ENCODE data around the gene DNAI2. TPM values are rescaled to one million over a fixed set of nuclear protein-coding genes. Genes with fewer than 3 reads are reported as not detected.
"Not testable (repeated sequence)": the region's sequence is repeated elsewhere in the genome, so short reads cannot be mapped to it uniquely, and the experiment has no call there.

The DNAI2 gene
- total and polyA plus RNA-seq, 8 donors: not detected

- Histone ChIP-seq H3K27ac (no peak overlapping the region), H3K9me3 (no peaks in the 10 kb centered on the region), H3K27me3 (peaks cover 0 to 43% (median 12%) of the 10 kb centered on the region in 3 donors), H3K4me3 (no peak overlapping the region), H3K4me1 (peaks cover 0 to 9% (median 3%) of the 10 kb centered on the region in 4 donors), H3K36me3 (no peaks in the 10 kb centered on the region)
- no peak for DNase-seq
- TF ChIP-seq EP300 (IDR thresholded peaks at IDR 0.05): no peak
- no peak for TF ChIP-seq CTCF (IDR thresholded peaks at IDR 0.05)
- no peak for TF ChIP-seq POLR2AphosphoS5 (IDR thresholded peaks at IDR 0.05)
- no peak for TF ChIP-seq POLR2A (IDR thresholded peaks at IDR 0.05)
- 91 to 96% (median 94%) methylated on average over 20 of the region's 20 CpGs for WGBS, 5 donors
- intact Hi-C loops (cut with DNase I; ENCODE audit: low total_unique reads): loop anchor here (10.0 kb wide), 1 partner anchor 67 kb away; the partner anchor contains the start of gene TTYH2
Measured at GRCh38 chr17:74281799-74282198, 7.8 kb downstream of the DNAI2 start.

GRCh38 chr17:74282274-74282586 lies 8.2 kb downstream of the DNAI2 start:
- not testable (repeated sequence) for H3K36me3 ChIP-seq, H3K9me3 ChIP-seq, DNase-seq, H3K4me3 ChIP-seq, H3K27ac ChIP-seq, H3K4me1 ChIP-seq
- intact Hi-C loops (cut with DNase I; ENCODE audit: low total_unique reads): loop anchor here (10.0 kb wide), 1 partner anchor 67 kb away; the partner anchor contains the start of gene TTYH2
- peaks cover 0 to 44% (median 12%) of the 10 kb centered on the region in 3 donors for H3K27me3 ChIP-seq
- WGBS, 5 donors: 75 to 90% (median 88%) methylated on average over 4 of the region's 4 CpGs

GRCh38 chr17:74282587-74283370 lies 8.7 kb downstream of the DNAI2 start:
- peaks cover 0 to 47% (median 12%) of the 10 kb centered on the region in 3 donors for H3K27me3 ChIP-seq
- no peak overlapping the region for H3K4me3 ChIP-seq
- no peaks in the 10 kb centered on the region for H3K36me3 ChIP-seq
- no peak for DNase-seq
- intact Hi-C loops (cut with DNase I; ENCODE audit: low total_unique reads): loop anchor here (10.0 kb wide), 1 partner anchor 68 kb away; the partner anchor contains the start of gene TTYH2
- H3K27ac ChIP-seq: no peak overlapping the region
- H3K9me3 ChIP-seq: no peaks in the 10 kb centered on the region
- H3K4me1 ChIP-seq: peaks cover 0 to 9% (median 3%) of the 10 kb centered on the region in 4 donors
- TF ChIP-seq EP300 (IDR thresholded peaks at IDR 0.05) (no peak), POLR2AphosphoS5 (IDR thresholded peaks at IDR 0.05) (no peak), POLR2A (IDR thresholded peaks at IDR 0.05) (no peak), CTCF (IDR thresholded peaks at IDR 0.05) (no peak)
- WGBS, 5 donors: 33 to 56% (median 35%) methylated on average over 9 of the region's 9 CpGs

- 75 to 89% (median 87%) methylated on average over 4 of the region's 4 CpGs for WGBS, 5 donors
- no peak for DNase-seq
- Histone ChIP-seq H3K4me3 (no peak overlapping the region), H3K36me3 (no peaks in the 10 kb centered on the region), H3K9me3 (no peaks in the 10 kb centered on the region), H3K4me1 (peaks cover 0 to 9% (median 3%) of the 10 kb centered on the region in 4 donors), H3K27ac (no peak overlapping the region), H3K27me3 (peaks cover 0 to 47% (median 12%) of the 10 kb centered on the region in 3 donors)
- TF ChIP-seq POLR2AphosphoS5 (IDR thresholded peaks at IDR 0.05) (no peak), EP300 (IDR thresholded peaks at IDR 0.05) (no peak), POLR2A (IDR thresholded peaks at IDR 0.05) (no peak), CTCF (IDR thresholded peaks at IDR 0.05) (no peak)
- intact Hi-C loops (cut with DNase I; ENCODE audit: low total_unique reads): loop anchor here (10.0 kb wide), 1 partner anchor 69 kb away; the partner anchor contains the start of gene TTYH2
Measured at GRCh38 chr17:74283371-74283673, 9.3 kb downstream of the DNAI2 start.

All from stomach (tissue), 9 donors.